ENCODE data around the gene FA2H. TPM values are rescaled to one million over a fixed set of nuclear protein-coding genes. Genes with fewer than 3 reads are reported as not detected.

The FA2H gene
- total RNA-seq, 1 donor from 2014 or later, result not detected

GRCh38 chr16:74720579-74720978 is 54.0 kb downstream of the FA2H start:
- no peak overlapping the region for H3K27ac ChIP-seq
- TF ChIP-seq CTCF (IDR thresholded peaks at IDR 0.05), result no peak
- intact Hi-C loops (cut with DNase I), result no loop called here

GRCh38 chr16:74718741-74719610 is 55.6 kb downstream of the FA2H start:
- H3K4me3 ChIP-seq, result no peak overlapping the region
- no peaks in the 10 kb centered on the region for H3K4me1 ChIP-seq
- no peak for DNase-seq (ENCODE audit: low spot score in 2 of 2)
- no peaks in the 10 kb centered on the region for H3K9me3 ChIP-seq
- no peaks in the 10 kb centered on the region for H3K27me3 ChIP-seq
- H3K27ac ChIP-seq, result no peak overlapping the region
- H3K36me3 ChIP-seq, result no peaks in the 10 kb centered on the region
- intact Hi-C loops (cut with DNase I), result no loop called here
- no peak for TF ChIP-seq CTCF (IDR thresholded peaks at IDR 0.05)

More at GRCh38 chr16:74720579-74720978, 54.0 kb downstream of the FA2H start:
- Histone ChIP-seq H3K27me3 (no peaks in the 10 kb centered on the region), H3K4me1 (peaks cover 0 to 2% of the 10 kb centered on the region in 2 donors), H3K4me3 (no peak overlapping the region), H3K9me3 (no peaks in the 10 kb centered on the region), H3K36me3 (no peaks in the 10 kb centered on the region)
- DNase-seq (ENCODE audit: low spot score in 2 of 2), result no peak

- no peaks in the 10 kb centered on the region for H3K27me3 ChIP-seq
- no peak overlapping the region for H3K4me3 ChIP-seq
- intact Hi-C loops (cut with DNase I), result no loop called here
- no peak for TF ChIP-seq CTCF (IDR thresholded peaks at IDR 0.05)
- H3K4me1 ChIP-seq, result no peaks in the 10 kb centered on the region
- no peak for DNase-seq (ENCODE audit: low spot score in 2 of 2)
- H3K36me3 ChIP-seq, result no peaks in the 10 kb centered on the region
- H3K27ac ChIP-seq, result no peak overlapping the region
- H3K9me3 ChIP-seq, result no peaks in the 10 kb centered on the region
Observed at GRCh38 chr16:74718140-74718539, 56.5 kb downstream of the FA2H start.

- no peaks in the 10 kb centered on the region for H3K9me3 ChIP-seq
- H3K4me3 ChIP-seq, result no peak overlapping the region
- TF ChIP-seq CTCF (IDR thresholded peaks at IDR 0.05), result no peak
- no peaks in the 10 kb centered on the region for H3K36me3 ChIP-seq
- H3K27me3 ChIP-seq, result no peaks in the 10 kb centered on the region
- intact Hi-C loops (cut with DNase I), result no loop called here
- H3K4me1 ChIP-seq, result no peaks in the 10 kb centered on the region
- H3K27ac ChIP-seq, result no peak overlapping the region
- DNase-seq (ENCODE audit: low spot score in 2 of 2), result no peak
Observed at GRCh38 chr16:74717367-74717766, 57.3 kb downstream of the FA2H start.

- no peaks in the 10 kb centered on the region for H3K4me1 ChIP-seq
- H3K9me3 ChIP-seq, result no peaks in the 10 kb centered on the region
- intact Hi-C loops (cut with DNase I), result no loop called here
- H3K27ac ChIP-seq, result no peak overlapping the region
- H3K4me3 ChIP-seq, result no peak overlapping the region
- no peaks in the 10 kb centered on the region for H3K36me3 ChIP-seq
- H3K27me3 ChIP-seq, result no peaks in the 10 kb centered on the region
- DNase-seq (ENCODE audit: low spot score in 2 of 2), result no peak
- TF ChIP-seq CTCF (IDR thresholded peaks at IDR 0.05), result no peak
Observed at GRCh38 chr16:74716355-74716754, 58.3 kb downstream of the FA2H start.
